Measurements from ENCODE around the gene FAM171A2.

GRCh38 chr17:44361292-44362260, 2.1 kb downstream of the FAM171A2 start:
- TF ChIP-seq CTCF (IDR thresholded peaks at IDR 0.05 in 2 of 3, conservative IDR thresholded peaks at IDR 0.05 in 1 of 3; ENCODE audit: control insufficient read depth in 2 of 3, extremely low read depth in 1 of 3, insufficient read depth in 1 of 3, low read depth in 3 of 3, low read length in 3 of 3) (no peak), POLR2AphosphoS2 (IDR thresholded peaks at IDR 0.05; ENCODE audit: low read depth, low read length) (no peak)
- TF ChIP-seq, protein P1, sequence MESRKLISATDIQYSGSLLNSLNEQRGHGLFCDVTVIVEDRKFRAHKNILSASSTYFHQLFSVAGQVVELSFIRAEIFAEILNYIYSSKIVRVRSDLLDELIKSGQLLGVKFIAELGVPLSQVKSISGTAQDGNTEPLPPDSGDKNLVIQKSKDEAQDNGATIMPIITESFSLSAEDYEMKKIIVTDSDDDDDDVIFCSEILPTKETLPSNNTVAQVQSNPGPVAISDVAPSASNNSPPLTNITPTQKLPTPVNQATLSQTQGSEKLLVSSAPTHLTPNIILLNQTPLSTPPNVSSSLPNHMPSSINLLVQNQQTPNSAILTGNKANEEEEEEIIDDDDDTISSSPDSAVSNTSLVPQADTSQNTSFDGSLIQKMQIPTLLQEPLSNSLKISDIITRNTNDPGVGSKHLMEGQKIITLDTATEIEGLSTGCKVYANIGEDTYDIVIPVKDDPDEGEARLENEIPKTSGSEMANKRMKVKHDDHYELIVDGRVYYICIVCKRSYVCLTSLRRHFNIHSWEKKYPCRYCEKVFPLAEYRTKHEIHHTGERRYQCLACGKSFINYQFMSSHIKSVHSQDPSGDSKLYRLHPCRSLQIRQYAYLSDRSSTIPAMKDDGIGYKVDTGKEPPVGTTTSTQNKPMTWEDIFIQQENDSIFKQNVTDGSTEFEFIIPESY (IDR thresholded peaks at IDR 0.05) = no peak
